Loucy (cell line): ENCODE measurements around the gene PLEKHH2.

ENCODE experiments used
- EZH2phosphoT487 ChIP-seq: fragments of 200-600 bp; IDR thresholded peaks from 2 replicates; pipeline ENCODE4 v1.6.1; 2018; ENCODE audit warnings: antibody characterized with exemption, mild to moderate bottlenecking, moderate library complexity, borderline replicate concordance
- TF ChIP-seq, protein P1 (sequence below): fragments of 200-600 bp; sonication (generic); conservative IDR thresholded peaks from 2 replicates; pipeline ENCODE4 v1.5.1; 2014; ENCODE audit warnings: mild to moderate bottlenecking, antibody characterized with exemption, low read length

DNA sequence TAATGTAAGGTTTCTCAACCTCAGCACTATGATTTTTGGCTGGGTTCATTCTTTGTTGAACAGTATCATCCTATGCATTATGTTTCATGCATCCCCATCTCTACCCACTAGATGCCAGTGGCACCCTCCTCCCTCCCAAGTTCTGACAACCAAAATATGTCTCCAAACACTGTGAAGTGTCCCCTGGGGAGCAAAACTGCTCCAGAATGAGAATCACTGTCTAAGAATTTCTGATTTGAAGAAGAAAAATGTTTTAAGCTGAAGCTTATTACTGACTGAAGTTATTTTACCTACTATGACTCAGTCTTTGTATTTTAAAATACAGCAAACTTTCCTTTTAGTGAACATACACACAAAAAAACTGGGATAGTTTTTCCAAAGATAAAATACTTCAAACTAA, 44.6 kb upstream of the PLEKHH2 start:
- TF ChIP-seq EZH2phosphoT487, result no peak
- TF ChIP-seq, protein P1, sequence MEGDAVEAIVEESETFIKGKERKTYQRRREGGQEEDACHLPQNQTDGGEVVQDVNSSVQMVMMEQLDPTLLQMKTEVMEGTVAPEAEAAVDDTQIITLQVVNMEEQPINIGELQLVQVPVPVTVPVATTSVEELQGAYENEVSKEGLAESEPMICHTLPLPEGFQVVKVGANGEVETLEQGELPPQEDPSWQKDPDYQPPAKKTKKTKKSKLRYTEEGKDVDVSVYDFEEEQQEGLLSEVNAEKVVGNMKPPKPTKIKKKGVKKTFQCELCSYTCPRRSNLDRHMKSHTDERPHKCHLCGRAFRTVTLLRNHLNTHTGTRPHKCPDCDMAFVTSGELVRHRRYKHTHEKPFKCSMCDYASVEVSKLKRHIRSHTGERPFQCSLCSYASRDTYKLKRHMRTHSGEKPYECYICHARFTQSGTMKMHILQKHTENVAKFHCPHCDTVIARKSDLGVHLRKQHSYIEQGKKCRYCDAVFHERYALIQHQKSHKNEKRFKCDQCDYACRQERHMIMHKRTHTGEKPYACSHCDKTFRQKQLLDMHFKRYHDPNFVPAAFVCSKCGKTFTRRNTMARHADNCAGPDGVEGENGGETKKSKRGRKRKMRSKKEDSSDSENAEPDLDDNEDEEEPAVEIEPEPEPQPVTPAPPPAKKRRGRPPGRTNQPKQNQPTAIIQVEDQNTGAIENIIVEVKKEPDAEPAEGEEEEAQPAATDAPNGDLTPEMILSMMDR, result peak; percentile 34; the same call in 1 of the 2 replicates
